NCI-H1105 treated with DMSO at 0.1 percent for 48 hours (cell line): ENCODE results near the gene NXPH4.

ENCODE experiments used
- DNase-seq: peaks from one replicate; lab custom pipeline; 2025; lab: John Stamatoyannopoulos, UW

The NXPH4 gene

GRCh38 chr12:57243521-57244311 lies 27.1 kb downstream of the NXPH4 start:
- DNase-seq, result peak; percentile 45

- no peak for DNase-seq
These were observed 27.7 kb downstream of the NXPH4 start for GRCh38 chr12:57244312-57244696.

GRCh38 chr12:57247041-57247440 lies 30.4 kb downstream of the NXPH4 start:
- DNase-seq, result no peak

GRCh38 chr12:57248934-57249742 lies 32.5 kb downstream of the NXPH4 start:
- no peak for DNase-seq

GRCh38 chr12:57250541-57250940 lies 33.9 kb downstream of the NXPH4 start:
- DNase-seq, result no peak

DNA sequence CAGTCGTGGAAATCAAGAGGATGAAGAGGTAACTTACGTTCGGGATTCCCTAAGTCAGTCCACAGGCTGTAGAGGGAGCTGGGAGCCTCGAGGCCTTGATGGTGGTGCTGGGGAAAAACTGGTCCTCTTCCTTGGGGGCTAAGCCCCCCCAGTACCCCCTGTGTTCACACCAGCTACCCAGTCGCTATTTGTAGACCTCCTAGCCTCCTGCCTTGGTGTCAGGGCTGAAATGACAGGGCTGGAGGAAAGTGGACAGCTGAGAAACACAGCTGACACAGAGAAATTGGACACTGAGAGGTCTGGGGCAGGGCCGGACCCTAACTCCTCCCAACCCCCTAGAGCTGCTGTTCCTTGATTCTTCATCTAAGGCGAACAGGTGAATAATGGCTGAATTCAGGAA lies 34.4 kb downstream of the NXPH4 start, which contains the start of gene STAC3:
STAC3 (minus strand) TSS at position 232 of the 400 bp plus-strand sequence. CDS start 1,551 bp downstream, outside the sequence.
- no peak for DNase-seq

DNA sequence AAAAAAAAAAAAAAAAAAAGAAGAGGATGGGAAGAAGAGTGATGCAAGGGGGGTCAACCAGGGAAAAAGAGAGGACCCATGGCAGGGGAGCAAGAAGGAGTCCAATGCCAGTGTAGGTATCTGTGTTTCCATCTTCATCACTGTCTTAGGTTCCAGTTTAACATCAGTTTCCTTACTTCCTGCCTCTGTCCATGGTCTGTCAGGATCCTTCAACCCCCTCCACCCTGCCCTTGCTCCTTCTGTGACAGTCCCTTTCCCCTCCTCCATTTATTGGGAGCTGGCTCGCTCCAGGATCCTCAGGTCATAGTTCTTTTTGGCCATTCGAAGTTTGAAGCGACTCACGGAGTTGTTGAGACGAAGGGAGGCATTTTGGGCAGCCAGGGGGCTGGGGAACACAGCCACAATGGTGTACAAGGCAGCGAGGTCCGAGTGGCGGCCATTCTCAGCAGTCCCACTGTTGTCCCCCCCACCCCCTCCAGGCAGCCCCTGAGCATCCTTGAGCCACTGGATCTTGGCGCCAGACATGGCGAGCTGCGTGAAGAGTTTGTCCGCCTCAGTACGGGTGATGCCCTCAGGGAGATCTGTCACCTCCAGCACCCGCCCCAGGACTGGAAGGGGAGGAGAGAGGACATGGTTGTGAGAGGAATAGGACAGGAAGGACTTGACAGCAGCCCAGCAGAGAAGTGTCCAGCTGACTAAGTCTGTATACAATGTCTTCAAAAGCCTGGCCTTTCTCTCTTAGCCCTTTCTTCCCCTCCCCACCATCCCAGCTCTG lies 38.1 kb downstream of the NXPH4 start:
- DNase-seq, result no peak

GRCh38 chr12:57255916-57256315 lies 39.3 kb downstream of the NXPH4 start:
- no peak for DNase-seq

GRCh38 chr12:57258977-57259970 lies 42.7 kb downstream of the NXPH4 start:
- DNase-seq, result no peak

- DNase-seq, result no peak
These were observed 43.8 kb downstream of the NXPH4 start for GRCh38 chr12:57260366-57260765.

GRCh38 chr12:57261428-57261865 lies 44.9 kb downstream of the NXPH4 start:
- DNase-seq, result peak; percentile 92

GRCh38 chr12:57262126-57262822 lies 45.7 kb downstream of the NXPH4 start:
- DNase-seq, result peak; percentile 13

DNA sequence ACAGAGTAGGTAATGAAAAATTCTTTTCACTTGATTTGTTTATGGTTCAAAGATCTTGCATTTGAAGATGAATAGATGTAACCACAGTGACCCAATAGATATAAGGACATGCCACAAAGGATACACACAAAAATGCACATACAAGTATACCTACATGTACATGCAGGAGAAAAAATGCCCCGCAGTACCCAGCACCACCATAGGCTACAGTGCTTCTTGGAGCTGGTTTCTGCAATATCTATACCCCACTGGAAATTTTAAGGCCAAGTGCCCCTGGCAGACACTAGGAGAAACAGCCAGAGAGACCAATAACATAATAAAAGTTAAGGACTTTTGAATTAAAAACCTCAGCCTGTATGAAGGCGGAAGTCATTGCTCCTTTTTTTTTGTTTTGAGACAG lies 46.5 kb downstream of the NXPH4 start:
- DNase-seq, result no peak

DNA sequence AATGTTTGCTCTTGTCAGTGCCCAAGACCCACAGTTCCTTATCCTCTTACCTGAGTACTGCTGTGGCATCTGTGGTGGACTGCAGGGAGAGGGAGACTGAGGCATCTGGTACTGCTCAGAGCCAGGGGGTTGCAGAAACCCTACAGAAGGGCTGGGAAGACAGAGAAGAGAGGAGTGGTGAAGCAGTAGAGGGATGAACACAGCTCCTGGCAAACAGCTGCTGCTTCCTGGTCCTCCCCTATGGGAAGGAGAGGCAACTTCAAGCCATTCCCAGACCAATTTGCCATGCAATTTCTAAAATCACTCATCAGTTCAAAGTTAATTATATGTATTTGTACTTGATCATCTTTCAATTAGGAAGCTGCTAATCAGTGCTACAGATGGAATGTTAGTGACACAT lies 50.1 kb downstream of the NXPH4 start:
- no peak for DNase-seq

DNA sequence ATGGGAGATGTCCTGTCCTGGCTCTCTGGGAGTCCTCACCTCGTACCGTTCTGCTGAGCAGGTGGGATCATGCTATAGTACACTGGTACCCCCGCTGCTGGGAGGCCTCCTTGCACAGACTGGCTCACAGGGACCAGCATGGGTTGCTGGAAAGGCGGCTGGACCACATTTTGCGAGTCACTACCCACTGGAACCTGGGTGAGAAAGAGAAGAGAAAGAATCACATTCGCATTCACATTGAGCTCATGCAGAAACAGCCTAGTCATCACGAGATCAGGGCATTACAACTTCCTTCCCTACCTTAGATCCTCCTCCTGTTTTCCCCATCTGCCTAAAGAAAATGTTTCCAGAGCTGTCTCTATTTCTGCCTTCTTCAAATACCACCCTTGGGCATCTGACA lies 51.7 kb downstream of the NXPH4 start:
- DNase-seq, result no peak

GRCh38 chr12:57270966-57271470 lies 54.4 kb downstream of the NXPH4 start:
- DNase-seq, result no peak

DNA sequence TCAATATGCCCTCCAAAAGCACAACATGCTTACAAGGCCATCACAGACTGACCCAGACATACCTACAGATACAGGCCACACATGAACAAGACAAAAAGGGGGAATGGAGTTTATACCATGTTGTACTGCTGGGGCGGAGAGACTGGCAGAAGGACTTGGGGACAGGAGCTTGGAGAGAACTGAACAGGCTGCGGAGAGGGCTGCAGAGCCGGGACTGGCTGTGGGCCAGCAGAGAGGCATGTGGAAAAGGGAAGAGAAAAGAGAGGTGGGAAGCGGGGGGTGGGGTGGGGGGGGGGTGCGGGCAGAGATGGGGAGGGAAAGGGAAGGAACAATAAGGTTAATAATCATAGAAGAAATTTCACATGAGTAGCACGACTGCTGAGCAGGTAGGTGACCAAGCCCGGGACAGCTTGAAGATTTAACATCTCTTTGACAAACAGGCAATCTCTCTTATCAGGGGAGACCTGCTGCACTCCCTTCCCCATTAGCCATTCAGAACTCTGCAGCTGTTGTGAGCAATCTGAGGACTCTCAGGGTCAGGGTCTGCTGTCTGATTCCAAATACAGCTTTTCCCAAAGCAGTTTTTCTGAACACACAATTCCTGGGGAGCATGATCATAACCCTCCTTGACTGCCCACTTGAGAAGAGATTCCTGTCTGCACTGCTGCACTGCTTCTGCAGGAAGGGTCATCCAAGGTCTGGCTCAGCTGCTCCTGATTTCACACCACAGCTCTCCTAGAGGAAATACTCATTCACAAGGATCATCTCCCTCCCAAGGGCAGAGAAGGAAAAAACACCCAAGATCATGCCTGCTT lies 56.0 kb downstream of the NXPH4 start:
- no peak for DNase-seq

- DNase-seq, result no peak
These were observed 56.9 kb downstream of the NXPH4 start for GRCh38 chr12:57273516-57273915.
